Measurements from ENCODE around the gene STXBP6. TPM values are rescaled to one million over a fixed set of nuclear protein-coding genes. Genes with fewer than 3 reads are reported as not detected.

STXBP6 gene
- total RNA-seq, 1 donor from 2014 or later, result 6.8 TPM

DNA sequence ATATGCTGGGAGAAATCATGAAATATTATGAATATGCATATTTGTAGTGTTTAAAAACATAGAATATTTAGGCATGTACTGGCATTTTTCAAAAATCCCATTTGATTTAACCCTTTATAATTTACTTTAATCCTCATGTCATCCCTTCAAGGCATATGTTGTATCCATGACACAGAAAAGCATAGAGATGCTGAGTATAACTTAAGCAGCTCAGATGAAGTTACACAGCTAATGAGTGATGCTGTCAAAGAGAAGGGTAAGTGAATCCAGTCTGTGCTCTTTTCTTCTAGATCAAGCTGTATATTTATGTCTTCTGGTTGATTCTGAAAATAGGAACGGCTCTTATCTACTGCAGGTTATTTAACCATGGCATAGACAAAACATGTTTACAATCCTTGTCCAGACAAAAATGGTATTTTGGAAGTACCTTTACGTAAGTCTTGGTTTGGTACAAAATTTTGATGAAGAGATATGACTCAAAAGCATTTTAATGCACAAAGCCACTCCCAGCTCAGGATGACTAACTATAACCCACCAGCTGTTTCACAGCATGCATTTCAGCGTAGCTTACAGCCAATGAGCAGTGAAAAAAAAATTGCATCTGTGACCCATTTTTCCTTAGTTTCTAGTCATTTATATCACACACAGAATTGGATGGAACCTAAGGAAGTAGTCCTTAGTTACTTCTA is 201.7 kb downstream of the STXBP6 start:
- Mint-ChIP-seq H3K4me3 (no peak overlapping the region), H3K36me3 (ENCODE audit: low read depth) (no peaks in the 10 kb centered on the region), H3K4me1 (peaks cover 16% of the 10 kb centered on the region), H3K9me3 (no peaks in the 10 kb centered on the region), H3K27ac (ENCODE audit: unreplicated experiment) (no peak overlapping the region), H3K27me3 (ENCODE audit: low read depth) (no peaks in the 10 kb centered on the region)
- DNase-seq (ENCODE audit: low read depth, low spot score), result no peak
- TF ChIP-seq CTCF (conservative IDR thresholded peaks at IDR 0.05), result no peak

DNA sequence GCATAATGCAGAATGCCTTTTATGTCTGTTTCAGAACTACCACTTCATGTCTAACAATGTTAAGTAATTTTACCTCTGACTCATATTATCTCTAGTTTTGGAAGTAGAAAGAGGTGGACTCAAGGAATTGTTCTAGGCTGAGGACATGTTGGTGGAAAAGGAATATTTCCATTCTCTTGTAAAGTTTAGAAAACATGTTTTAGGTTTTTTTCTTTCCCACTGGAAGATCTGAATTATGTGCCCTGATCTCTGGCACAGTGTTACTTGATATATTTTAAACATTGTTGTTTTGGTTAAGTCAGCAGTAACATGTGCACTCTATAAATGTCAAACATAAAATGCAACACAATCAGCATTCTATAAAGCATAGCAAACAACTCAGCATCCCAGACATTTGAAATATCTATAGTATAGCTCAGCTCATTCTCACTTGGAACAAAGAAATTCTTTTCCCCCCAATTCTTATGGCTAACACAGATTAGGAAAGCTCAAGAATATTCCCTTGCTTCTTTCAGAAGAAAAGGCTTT is 202.3 kb downstream of the STXBP6 start:
- Mint-ChIP-seq H3K27me3 (ENCODE audit: low read depth) (no peaks in the 10 kb centered on the region), H3K27ac (ENCODE audit: unreplicated experiment) (no peak overlapping the region), H3K36me3 (ENCODE audit: low read depth) (no peaks in the 10 kb centered on the region), H3K4me1 (peaks cover 16% of the 10 kb centered on the region), H3K9me3 (no peaks in the 10 kb centered on the region), H3K4me3 (no peak overlapping the region)
- TF ChIP-seq CTCF (conservative IDR thresholded peaks at IDR 0.05), result no peak
- DNase-seq (ENCODE audit: low read depth, low spot score), result no peak

- no peak for DNase-seq (ENCODE audit: low read depth, low spot score)
- Mint-ChIP-seq H3K27ac (ENCODE audit: unreplicated experiment) (no peak overlapping the region), H3K9me3 (no peaks in the 10 kb centered on the region), H3K36me3 (ENCODE audit: low read depth) (no peaks in the 10 kb centered on the region), H3K27me3 (ENCODE audit: low read depth) (no peaks in the 10 kb centered on the region), H3K4me3 (no peak overlapping the region), H3K4me1 (peaks cover 11% of the 10 kb centered on the region)
- TF ChIP-seq CTCF (conservative IDR thresholded peaks at IDR 0.05), result no peak
Measured at GRCh38 chr14:24846261-24846660, 203.7 kb downstream of the STXBP6 start.

GRCh38 chr14:24845851-24846250 is 204.1 kb downstream of the STXBP6 start:
- Mint-ChIP-seq H3K36me3 (ENCODE audit: low read depth) (no peaks in the 10 kb centered on the region), H3K27ac (ENCODE audit: unreplicated experiment) (no peak overlapping the region), H3K27me3 (ENCODE audit: low read depth) (no peaks in the 10 kb centered on the region), H3K4me3 (no peak overlapping the region), H3K9me3 (no peaks in the 10 kb centered on the region), H3K4me1 (peaks cover 11% of the 10 kb centered on the region)
- no peak for TF ChIP-seq CTCF (conservative IDR thresholded peaks at IDR 0.05)
- no peak for DNase-seq (ENCODE audit: low read depth, low spot score)

DNA sequence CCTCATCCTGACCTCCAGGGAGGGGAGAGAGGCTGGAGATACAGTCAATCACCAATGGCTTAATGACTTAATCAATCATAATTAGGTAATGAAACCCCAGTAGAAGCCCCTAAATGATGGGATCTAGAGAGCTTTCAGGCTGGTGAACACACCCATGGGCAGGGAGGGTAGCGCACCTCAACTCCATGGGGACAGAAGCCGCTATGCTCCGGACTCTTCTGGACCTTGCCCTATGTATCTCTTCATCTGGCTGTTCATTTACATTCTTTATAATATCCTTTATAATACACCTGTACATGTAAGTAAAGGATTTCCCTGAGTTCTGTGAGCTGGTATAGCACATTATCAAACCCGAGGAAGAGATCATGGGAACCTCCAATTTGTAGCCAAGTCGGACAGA is 205.9 kb downstream of the STXBP6 start:
- Mint-ChIP-seq H3K27me3 (ENCODE audit: low read depth) (no peaks in the 10 kb centered on the region), H3K4me3 (no peak overlapping the region), H3K27ac (ENCODE audit: unreplicated experiment) (no peak overlapping the region), H3K9me3 (no peaks in the 10 kb centered on the region), H3K36me3 (ENCODE audit: low read depth) (no peaks in the 10 kb centered on the region), H3K4me1 (peaks cover 14% of the 10 kb centered on the region)
- no peak for DNase-seq (ENCODE audit: low read depth, low spot score)
- no peak for TF ChIP-seq CTCF (conservative IDR thresholded peaks at IDR 0.05)
